ENCODE results near the gene DDX46. TPM values are rescaled to one million over a fixed set of nuclear protein-coding genes. Genes with fewer than 3 reads are reported as not detected.

The DDX46 gene
- total RNA-seq, 2 experiments from 2014 or later = 47.1 to 78.8 TPM

DNA sequence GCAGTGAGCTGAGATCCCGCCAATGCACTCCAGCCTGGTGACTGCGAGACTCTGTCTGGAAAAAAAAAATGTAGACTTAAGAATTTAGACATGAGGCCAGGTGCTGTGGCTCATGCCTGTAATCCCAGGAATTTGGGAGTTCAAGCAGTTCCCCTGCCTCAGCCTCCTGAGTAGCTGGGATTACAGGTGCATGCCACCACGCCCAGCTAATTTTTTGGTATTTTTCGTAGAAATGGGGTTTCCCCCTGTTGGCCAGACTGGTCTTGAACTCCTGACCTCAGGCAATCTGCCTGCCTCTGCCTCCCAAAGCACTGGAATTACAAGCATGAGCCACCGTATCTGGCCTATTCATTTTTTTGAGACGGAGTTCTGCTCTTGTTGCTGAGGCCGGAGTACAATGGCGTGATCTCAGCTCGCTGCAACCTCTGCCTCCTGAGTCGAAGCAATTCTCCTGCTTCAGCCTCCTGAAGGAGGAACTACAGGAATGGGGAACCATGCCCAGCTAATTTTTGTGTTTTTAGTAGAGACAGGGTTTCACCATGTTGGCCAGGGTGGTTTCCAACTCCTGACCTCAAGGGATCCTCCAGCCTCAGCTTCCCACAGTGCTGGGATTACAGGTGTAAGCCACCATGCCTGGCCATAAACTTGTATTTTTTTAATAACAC is 14.0 kb downstream of the DDX46 start:
- POLR2A ChIA-PET = no interaction called here
- CTCF ChIA-PET (ENCODE audit: unreplicated experiment) = no interaction called here
- Histone ChIP-seq H3K4me3 (ENCODE audit: low read depth, low read length, poor library complexity, severe bottlenecking) (no peak overlapping the region), H3K9me3 (ENCODE audit: low read length) (no peaks in the 10 kb centered on the region), H3K79me2 (ENCODE audit: insufficient read depth, low read depth, low read length) (no peaks in the 10 kb centered on the region), H3K4me1 (ENCODE audit: insufficient read depth, low read length, poor library complexity, severe bottlenecking) (peaks cover 7% of the 10 kb centered on the region), H3K27ac (ENCODE audit: low read depth, low read length, poor library complexity, severe bottlenecking) (no peak overlapping the region), H3K9me2 (ENCODE audit: insufficient read depth, low read length) (no peaks in the 10 kb centered on the region), H3K36me3 (ENCODE audit: insufficient read depth, low read length) (peaks cover 99% of the 10 kb centered on the region), H4K20me1 (ENCODE audit: insufficient read depth, low read length) (no peaks in the 10 kb centered on the region), H2AFZ (ENCODE audit: low read length) (no peak overlapping the region), H3K4me2 (ENCODE audit: low read length) (no peak overlapping the region)
- no TSS peak for BruUV-seq (replicated peaks)
- DNase-seq (ENCODE audit: low spot score) = no peak
- no peak for TF ChIP-seq EZH2phosphoT487 (IDR thresholded peaks at IDR 0.05; ENCODE audit: borderline replicate concordance, low read depth, low read length)
- TF ChIP-seq CTCF (conservative IDR thresholded peaks at IDR 0.05; ENCODE audit: low read length) = no peak
- intact Hi-C loops (cut with micrococcal nuclease; ENCODE audit: unreplicated experiment) = no loop called here

- no peak overlapping the region for H3K4me3 ChIP-seq (ENCODE audit: low read depth, low read length, poor library complexity, severe bottlenecking)
- intact Hi-C loops (cut with micrococcal nuclease; ENCODE audit: unreplicated experiment) = no loop called here
- H3K27ac ChIP-seq (ENCODE audit: low read depth, low read length, poor library complexity, severe bottlenecking) = peak overlapping the region; percentile 13
- H3K9me2 ChIP-seq (ENCODE audit: insufficient read depth, low read length) = no peaks in the 10 kb centered on the region
- H2AFZ ChIP-seq (ENCODE audit: low read length) = no peak overlapping the region
- H3K79me2 ChIP-seq (ENCODE audit: insufficient read depth, low read depth, low read length) = no peaks in the 10 kb centered on the region
- ChIA-PET POLR2A (interaction anchor here (0.6 to 1.0 kb wide), 7 partner anchors 17 to 459 kb away, joined by 3 to 5 read pairs (median 3); no protein-coding TSS in a partner anchor), CTCF (ENCODE audit: unreplicated experiment) (no interaction called here)
- no peaks in the 10 kb centered on the region for H3K9me3 ChIP-seq (ENCODE audit: low read length)
- BruUV-seq (replicated peaks) = no TSS peak
- no peak for DNase-seq (ENCODE audit: low spot score)
- TF ChIP-seq CTCF (conservative IDR thresholded peaks at IDR 0.05; ENCODE audit: low read length) (no peak), EZH2phosphoT487 (IDR thresholded peaks at IDR 0.05; ENCODE audit: borderline replicate concordance, low read depth, low read length) (no peak)
- no peaks in the 10 kb centered on the region for H4K20me1 ChIP-seq (ENCODE audit: insufficient read depth, low read length)
- peaks cover 10% of the 10 kb centered on the region for H3K4me1 ChIP-seq (ENCODE audit: insufficient read depth, low read length, poor library complexity, severe bottlenecking)
- H3K4me2 ChIP-seq (ENCODE audit: low read length) = no peak overlapping the region
- H3K36me3 ChIP-seq (ENCODE audit: insufficient read depth, low read length) = peaks cover 92% of the 10 kb centered on the region
These were observed 18.8 kb downstream of the DDX46 start for GRCh38 chr5:134777366-134777765.

DNA sequence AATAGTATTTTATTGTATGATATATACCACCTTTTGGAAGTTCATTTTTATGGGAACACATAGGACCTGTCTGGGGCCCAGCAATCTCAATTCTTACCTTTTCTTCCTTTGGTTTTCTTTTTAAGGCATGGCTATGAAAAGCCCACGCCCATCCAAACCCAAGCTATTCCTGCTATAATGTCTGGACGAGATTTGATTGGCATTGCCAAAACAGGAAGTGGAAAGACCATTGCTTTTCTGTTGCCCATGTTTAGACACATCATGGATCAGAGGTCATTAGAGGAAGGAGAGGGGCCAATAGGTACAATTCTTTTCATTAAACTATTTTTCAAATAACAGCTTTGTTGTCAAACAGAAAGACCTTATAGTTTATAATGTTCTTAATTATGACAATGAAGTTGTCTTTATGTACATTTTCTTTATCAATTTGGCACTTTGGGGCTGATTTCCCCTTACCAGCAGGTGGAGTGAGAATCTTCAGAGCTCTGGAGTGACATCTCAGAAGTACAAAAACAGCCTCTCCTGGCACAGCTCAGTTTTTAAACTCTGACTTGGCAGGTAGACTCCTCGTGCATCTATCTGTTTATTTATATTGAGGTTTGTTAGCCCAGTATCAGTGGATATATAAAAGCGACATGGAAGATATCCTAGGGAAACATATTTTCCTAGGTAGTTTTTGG is 25.8 kb downstream of the DDX46 start:
- Histone ChIP-seq H3K79me2 (ENCODE audit: insufficient read depth, low read depth, low read length) (peaks cover 3% of the 10 kb centered on the region; the same call in 1 of the 2 replicates), H3K9me3 (ENCODE audit: low read length) (no peaks in the 10 kb centered on the region), H3K4me1 (ENCODE audit: insufficient read depth, low read length, poor library complexity, severe bottlenecking) (no peaks in the 10 kb centered on the region), H2AFZ (ENCODE audit: low read length) (no peak overlapping the region), H3K27ac (ENCODE audit: low read depth, low read length, poor library complexity, severe bottlenecking) (no peak overlapping the region), H3K36me3 (ENCODE audit: insufficient read depth, low read length) (peaks cover 96% of the 10 kb centered on the region), H3K9me2 (ENCODE audit: insufficient read depth, low read length) (no peaks in the 10 kb centered on the region), H3K4me3 (ENCODE audit: low read depth, low read length, poor library complexity, severe bottlenecking) (no peak overlapping the region), H4K20me1 (ENCODE audit: insufficient read depth, low read length) (no peaks in the 10 kb centered on the region), H3K4me2 (ENCODE audit: low read length) (no peak overlapping the region)
- DNase-seq (ENCODE audit: low spot score) = peak; percentile 26
- BruUV-seq (replicated peaks) = TSS peak; percentile 19
- intact Hi-C loops (cut with micrococcal nuclease; ENCODE audit: unreplicated experiment) = loop anchor here (1.0 kb wide), 1 partner anchor 121 kb away; the partner anchor contains the start of gene PCBD2
- ChIA-PET CTCF (ENCODE audit: unreplicated experiment) (no interaction called here), POLR2A (interaction anchor here (0.6 to 1.0 kb wide), 2 partner anchors 10 to 58 kb away, joined by 3 to 4 read pairs; no protein-coding TSS in a partner anchor)
- TF ChIP-seq EZH2phosphoT487 (IDR thresholded peaks at IDR 0.05; ENCODE audit: borderline replicate concordance, low read depth, low read length) = no peak
- TF ChIP-seq CTCF (conservative IDR thresholded peaks at IDR 0.05; ENCODE audit: low read length) = peak; percentile 66
